HepG2 (cell line): Measurements from ENCODE around the gene TMTC1. TPM values are rescaled to one million over a fixed set of nuclear protein-coding genes. Genes with fewer than 3 reads are reported as not detected.

Experiments
- ELK4 ChIP-seq: sonication (generic); formaldehyde crosslinking; IDR thresholded peaks from 2 replicates; pipeline ENCODE4 v1.9.0; 2021; ENCODE audit warnings: missing genetic modification reagents, borderline replicate concordance
- ETS1 ChIP-seq: sonication (generic); formaldehyde crosslinking; IDR thresholded peaks from 2 replicates; pipeline ENCODE4 v1.4.0; 2020; ENCODE audit warnings: missing genetic modification reagents
- ISX ChIP-seq: sonication (generic); formaldehyde crosslinking; conservative IDR thresholded peaks from 2 replicates; pipeline ENCODE4 v1.5.0; 2020; ENCODE audit warnings: missing genetic modification reagents
- KIAA2018 ChIP-seq: sonication (generic); formaldehyde crosslinking; IDR thresholded peaks from 2 replicates; pipeline ENCODE4 v1.5.0; 2020; ENCODE audit warnings: mild to moderate bottlenecking, missing genetic modification reagents, borderline replicate concordance
- PRMT3 ChIP-seq: sonication (generic); formaldehyde crosslinking; IDR thresholded peaks from 2 replicates; pipeline ENCODE4 v1.8.1; 2022; ENCODE audit warnings: low read depth, mild to moderate bottlenecking, moderate library complexity, missing genetic modification reagents, borderline replicate concordance
- polyA plus RNA-seq, 8 experiments: library from polyadenylated mRNA; depleted of rRNA in 3 of 8; stranded (reverse) in 7 of 8; unstranded in 1 of 8; fragments of >200 nt; fragmentation: Illumina TruSeq in 4 of 8; extraction: Trizol in 4 of 8; gene quantifications; 2 replicates each; pipeline versions ENCODE4 v1.2.1 to v1.2.3, GENCODE V29; 2011 to 2016; ENCODE audit warnings: low read depth in 4 of 8, missing spikeins in 1 of 8, mixed read lengths in 1 of 8; ENCODE audit not compliant: insufficient read depth in 1 of 8
- total RNA-seq, 5 experiments: library from RNA; depleted of rRNA; stranded (reverse); fragments of >200 nt; fragmentation: Illumina TruSeq; extraction: Trizol; gene quantifications; 2 replicates each; pipeline ENCODE4 v1.2.3, GENCODE V29; 2016; ENCODE audit warnings: low read depth in 1 of 5

The TMTC1 gene
- total and polyA plus RNA-seq, 2 of the 13 experiments (the other 11 are each of a cell fraction or from before 2014, with no cell fraction given) = 0.69 to 1.8 TPM

GRCh38 chr12:29688914-29689313, 94.8 kb downstream of the TMTC1 start (continued):
- TF ChIP-seq ETS1 (CRISPR knock-in tag) = no peak
- no peak for TF ChIP-seq KIAA2018 (CRISPR knock-in tag)
- no peak for TF ChIP-seq ISX (CRISPR knock-in tag)
- no peak for TF ChIP-seq PRMT3 (CRISPR knock-in tag)
- TF ChIP-seq ELK4 (CRISPR knock-in tag) = no peak
